HEK293T (cell line): Measurements from ENCODE around the gene CLEC2A.
"Not testable (repeated sequence)": the region's sequence is repeated elsewhere in the genome, so short reads cannot be mapped to it uniquely, and the experiment has no call there.

ENCODE experiments used
- CTCF ChIA-PET: fragments of 350-600 bp; formaldehyde crosslinking; extraction: SDS; loops from one replicate; lab custom pipeline; 2021; ENCODE audit warnings: antibody characterized with exemption, inconsistent platforms; lab: Yijun Ruan, JAX
- POLR2A ChIA-PET: fragments of 350-600 bp; formaldehyde crosslinking; extraction: SDS; loops from one replicate; lab custom pipeline; 2020; ENCODE audit warnings: antibody characterized with exemption, inconsistent platforms; lab: Yijun Ruan, JAX
- DNase-seq: peaks from one replicate; pipeline ENCODE4 v3.0.0; 2012; ENCODE audit warnings: mixed read lengths; ENCODE audit errors: extremely low spot score
- ARNT ChIP-seq: fragments of 450-650 bp; IDR thresholded peaks from 2 replicates; pipeline ENCODE4 v1.6.1; 2017; ENCODE audit warnings: mild to moderate bottlenecking
- BHLHE40 ChIP-seq: fragments of 450-650 bp; IDR thresholded peaks from 2 replicates; pipeline ENCODE4 v1.6.1; 2016; ENCODE audit warnings: mild to moderate bottlenecking, moderate library complexity, borderline replicate concordance
- CTBP1 ChIP-seq: fragments of 450-650 bp; IDR thresholded peaks from 2 replicates; pipeline ENCODE4 v1.6.1; 2016; ENCODE audit warnings: borderline replicate concordance
- ELF4 ChIP-seq: fragments of 450-650 bp; IDR thresholded peaks from 2 replicates; pipeline ENCODE4 v1.6.1; 2017; ENCODE audit warnings: antibody characterized with exemption
- FOXA1 ChIP-seq: fragments of 450-650 bp; IDR thresholded peaks from 2 replicates; pipeline ENCODE4 v1.6.1; 2016; ENCODE audit warnings: mild to moderate bottlenecking
- FOXK2 ChIP-seq: fragments of 450-650 bp; IDR thresholded peaks from 2 replicates; pipeline ENCODE4 v1.6.1; 2016; ENCODE audit warnings: mild to moderate bottlenecking
- FOXM1 ChIP-seq: fragments of 450-650 bp; IDR thresholded peaks from 2 replicates; pipeline ENCODE4 v1.6.1; 2017; ENCODE audit warnings: mild to moderate bottlenecking, borderline replicate concordance
- HDGF ChIP-seq: fragments of 450-650 bp; IDR thresholded peaks from 2 replicates; pipeline ENCODE4 v1.6.1; 2017; ENCODE audit warnings: antibody characterized with exemption, borderline replicate concordance
- L3MBTL2 ChIP-seq: fragments of 450-650 bp; conservative IDR thresholded peaks from 2 replicates; pipeline ENCODE4 v1.6.1; 2016; ENCODE audit warnings: mild to moderate bottlenecking
- LEF1 ChIP-seq: fragments of 450-650 bp; IDR thresholded peaks from 2 replicates; pipeline ENCODE4 v1.6.1; 2017; ENCODE audit warnings: mild to moderate bottlenecking, borderline replicate concordance
- NFRKB ChIP-seq: fragments of 450-650 bp; IDR thresholded peaks from 2 replicates; pipeline ENCODE4 v1.6.1; 2016; ENCODE audit warnings: mild to moderate bottlenecking, moderate library complexity
- PKNOX1 ChIP-seq: fragments of 450-650 bp; IDR thresholded peaks from 2 replicates; pipeline ENCODE4 v1.6.1; 2016
- SP1 ChIP-seq: fragments of 450-650 bp; IDR thresholded peaks from 2 replicates; pipeline ENCODE4 v1.6.1; 2017
- SUZ12 ChIP-seq: fragments of 450-650 bp; IDR thresholded peaks from 2 replicates; pipeline ENCODE4 v1.6.1; 2016; ENCODE audit warnings: mild to moderate bottlenecking
- TARDBP ChIP-seq: fragments of 450-650 bp; IDR thresholded peaks from 2 replicates; pipeline ENCODE4 v1.6.1; 2016
- ZNF384 ChIP-seq: fragments of 450-650 bp; IDR thresholded peaks from 2 replicates; pipeline ENCODE4 v1.6.1; 2016

CLEC2A gene

GRCh38 chr12:9881988-9882387, 50.2 kb downstream of the CLEC2A start:
- DNase-seq = no peak
- ChIA-PET CTCF (no interaction called here), POLR2A (no interaction called here)
- TF ChIP-seq ZNF384 (no peak), ELF4 (no peak), L3MBTL2 (no peak), ARNT (no peak), SUZ12 (no peak), HDGF (no peak), NFRKB (no peak), FOXA1 (no peak), CTBP1 (no peak), LEF1 (no peak)

- TF ChIP-seq L3MBTL2 = no peak
- no peak for TF ChIP-seq PKNOX1
- no peak for TF ChIP-seq LEF1
- no peak for TF ChIP-seq TARDBP
- TF ChIP-seq ARNT = no peak
- no peak for TF ChIP-seq CTBP1
- no peak for TF ChIP-seq BHLHE40
- TF ChIP-seq HDGF = no peak
- TF ChIP-seq FOXK2 = no peak
- no peak for TF ChIP-seq SP1
- TF ChIP-seq ELF4 = no peak
- no peak for TF ChIP-seq NFRKB
- TF ChIP-seq FOXA1 = no peak
- no peak for TF ChIP-seq SUZ12
- no peak for TF ChIP-seq ZNF384
- TF ChIP-seq FOXM1 = no peak
- no peak for DNase-seq
- ChIA-PET POLR2A (no interaction called here), CTCF (no interaction called here)
Measured at GRCh38 chr12:9881246-9881645, 50.9 kb downstream of the CLEC2A start, which contains the start of gene KLRF2. Gene KLRF2 (plus strand): TSS chr12:9881489. CDS start chr12:9881596, 107 bp downstream.

GRCh38 chr12:9880532-9881078, 51.6 kb downstream of the CLEC2A start:
- no peak for TF ChIP-seq LEF1
- no peak for TF ChIP-seq BHLHE40
- TF ChIP-seq SP1 = no peak
- TF ChIP-seq SUZ12 = no peak
- TF ChIP-seq ELF4 = no peak
- no peak for TF ChIP-seq ARNT
- TF ChIP-seq NFRKB = no peak
- TF ChIP-seq FOXA1 = no peak
- no peak for TF ChIP-seq TARDBP
- no peak for TF ChIP-seq PKNOX1
- no peak for TF ChIP-seq CTBP1
- POLR2A ChIA-PET = no interaction called here
- CTCF ChIA-PET = no interaction called here
- no peak for DNase-seq

GRCh38 chr12:9876120-9876519, 56.0 kb downstream of the CLEC2A start:
- DNase-seq, CTCF ChIA-PET, POLR2A ChIA-PET: not testable (repeated sequence)

- ChIA-PET POLR2A (no interaction called here), CTCF (no interaction called here)
- TF ChIP-seq NFRKB (no peak), BHLHE40 (no peak), ELF4 (no peak), FOXK2 (no peak), TARDBP (no peak), HDGF (no peak), LEF1 (no peak), CTBP1 (no peak), SP1 (no peak), FOXM1 (no peak), ARNT (no peak), ZNF384 (no peak), L3MBTL2 (no peak), FOXA1 (no peak), SUZ12 (no peak), PKNOX1 (no peak)
- DNase-seq = no peak
Measured at GRCh38 chr12:9872742-9873141, 59.4 kb downstream of the CLEC2A start.

GRCh38 chr12:9872162-9872561, 60.0 kb downstream of the CLEC2A start:
- TF ChIP-seq BHLHE40 (no peak), L3MBTL2 (no peak), SP1 (no peak), HDGF (no peak)
- DNase-seq = no peak
- ChIA-PET POLR2A (no interaction called here), CTCF (interaction anchor here (0.7 kb wide), 1 partner anchor 74 kb away, joined by 3 read pairs; no protein-coding TSS in a partner anchor)
